Measurements from ENCODE around the gene ERCC6L2.

The ERCC6L2 gene

GRCh38 chr9:95864852-95865580, 10.5 kb upstream of the ERCC6L2 start:
- no peak for DNase-seq (ENCODE audit: low read depth in 4 of 4, low spot score in 1 of 4)

- DNase-seq (ENCODE audit: low read depth in 4 of 4, low spot score in 1 of 4) = no peak
Observed at GRCh38 chr9:95870352-95870751, 5.1 kb upstream of the ERCC6L2 start.

- DNase-seq (ENCODE audit: low read depth in 4 of 4, low spot score in 1 of 4) = no peak
Observed at GRCh38 chr9:95870906-95871305, 4.6 kb upstream of the ERCC6L2 start.

GRCh38 chr9:95874303-95874988, 1.0 kb upstream of the ERCC6L2 start:
- DNase-seq (ENCODE audit: low read depth in 4 of 4, low spot score in 1 of 4) = no peak

GRCh38 chr9:95874989-95875304, 544 bp upstream of the ERCC6L2 start:
- DNase-seq (ENCODE audit: low read depth in 4 of 4, low spot score in 1 of 4) = peak; percentile 32 to 47 (median 38)

- DNase-seq (ENCODE audit: low read depth in 4 of 4, low spot score in 1 of 4) = no peak
Observed at GRCh38 chr9:95876138-95876444, 600 bp downstream of the ERCC6L2 start.

GRCh38 chr9:95876595-95876994, 1.1 kb downstream of the ERCC6L2 start:
- DNase-seq (ENCODE audit: low read depth in 4 of 4, low spot score in 1 of 4) = no peak

- no peak for DNase-seq (ENCODE audit: low read depth in 4 of 4, low spot score in 1 of 4)
Observed at GRCh38 chr9:95877984-95878383, 2.5 kb downstream of the ERCC6L2 start.

- no peak for DNase-seq (ENCODE audit: low read depth in 4 of 4, low spot score in 1 of 4)
Observed at GRCh38 chr9:95879591-95879990, 4.1 kb downstream of the ERCC6L2 start.

GRCh38 chr9:95880021-95880690, 4.7 kb downstream of the ERCC6L2 start:
- no peak for DNase-seq (ENCODE audit: low read depth in 4 of 4, low spot score in 1 of 4)

GRCh38 chr9:95887926-95888497, 12.5 kb downstream of the ERCC6L2 start:
- no peak for DNase-seq (ENCODE audit: low read depth in 4 of 4, low spot score in 1 of 4)

GRCh38 chr9:95890594-95890993, 15.1 kb downstream of the ERCC6L2 start:
- DNase-seq (ENCODE audit: low read depth in 4 of 4, low spot score in 1 of 4) = no peak

GRCh38 chr9:95891067-95891671, 15.7 kb downstream of the ERCC6L2 start:
- no peak for DNase-seq (ENCODE audit: low read depth in 4 of 4, low spot score in 1 of 4)

GRCh38 chr9:95892690-95893089, 17.2 kb downstream of the ERCC6L2 start:
- DNase-seq (ENCODE audit: low read depth in 4 of 4, low spot score in 1 of 4) = no peak

- DNase-seq (ENCODE audit: low read depth in 4 of 4, low spot score in 1 of 4) = no peak
Observed at GRCh38 chr9:95896580-95896979, 21.1 kb downstream of the ERCC6L2 start.

- no peak for DNase-seq (ENCODE audit: low read depth in 4 of 4, low spot score in 1 of 4)
Observed at GRCh38 chr9:95901506-95901905, 26.0 kb downstream of the ERCC6L2 start.

- DNase-seq (ENCODE audit: low read depth in 4 of 4, low spot score in 1 of 4) = no peak
Observed at GRCh38 chr9:95903398-95903797, 27.9 kb downstream of the ERCC6L2 start.

GRCh38 chr9:95907794-95908193, 32.3 kb downstream of the ERCC6L2 start:
- no peak for DNase-seq (ENCODE audit: low read depth in 4 of 4, low spot score in 1 of 4)

- DNase-seq (ENCODE audit: low read depth in 4 of 4, low spot score in 1 of 4) = no peak
Observed at GRCh38 chr9:95910023-95910707, 34.7 kb downstream of the ERCC6L2 start.

GRCh38 chr9:95910770-95911340, 35.4 kb downstream of the ERCC6L2 start:
- no peak for DNase-seq (ENCODE audit: low read depth in 4 of 4, low spot score in 1 of 4)

GRCh38 chr9:95912773-95913172, 37.3 kb downstream of the ERCC6L2 start:
- no peak for DNase-seq (ENCODE audit: low read depth in 4 of 4, low spot score in 1 of 4)
